Breast epithelium (tissue), 4 donors: ENCODE measurements around the gene MICU2. TPM values are rescaled to one million over a fixed set of nuclear protein-coding genes. Genes with fewer than 3 reads are reported as not detected.

Experiments used
- DNase-seq, 2 donors: peaks; one replicate each; pipeline ENCODE4 v3.0.0-alpha.2; 2019; ENCODE audit warnings: low spot score in 2 of 2
- H3K27ac ChIP-seq, 2 donors: fragments of 200-600 bp; sonication (generic) in 1 of 2; one replicate each; pipeline ENCODE4 v1.5.1; 2016 to 2019; ENCODE audit warnings: mild to moderate bottlenecking in 1 of 2
- H3K27me3 ChIP-seq, 2 donors: fragments of 200-600 bp; sonication (generic) in 1 of 2; one replicate each; pipeline versions ENCODE4 v1.5.1 to v1.6.0; 2017 to 2019; ENCODE audit warnings: control low read depth in 1 of 2, mild to moderate bottlenecking in 1 of 2
- H3K36me3 ChIP-seq: fragments of 200-600 bp; one replicate; pipeline ENCODE4 v1.5.1; 2019
- H3K4me1 ChIP-seq, 2 donors: fragments of 200-600 bp; sonication (generic); one replicate each; pipeline ENCODE4 v1.5.1; 2016 to 2019; ENCODE audit warnings: control low read depth in 1 of 2
- H3K4me3 ChIP-seq, 3 donors: fragments of 200-600 bp; sonication (generic); 1 replicate in 2 of 3; 2 replicates in 1 of 3; pipeline ENCODE4 v1.5.1; 2016 to 2019; ENCODE audit warnings: mild to moderate bottlenecking in 3 of 3, moderate library complexity in 2 of 3
- H3K9me3 ChIP-seq, 2 donors: fragments of 200-600 bp; sonication (generic) in 1 of 2; one replicate each; pipeline ENCODE4 v1.5.1; 2016 to 2019; ENCODE audit warnings: control low read depth in 1 of 2
- POLR2A ChIP-seq: fragments of 450-650 bp; IDR thresholded peaks from one replicate; pipeline ENCODE4 v1.6.1; 2016; ENCODE audit warnings: antibody characterized with exemption, mild to moderate bottlenecking, moderate library complexity
- POLR2AphosphoS5 ChIP-seq, 3 donors: sonication (generic); formaldehyde crosslinking; IDR thresholded peaks; one replicate each; pipeline ENCODE4 v1.6.1; 2017; ENCODE audit warnings: antibody characterized with exemption in 3 of 3
- intact Hi-C: fragments of 100-400 bp; cut with DNase I; formaldehyde crosslinking; loops from one replicate; pipeline ENCODE4 v1.15.1; 2023; ENCODE audit warnings: low total_unique reads
- total RNA-seq, 3 donors: library from RNA; depleted of rRNA; stranded (reverse); fragments of >200 nt; gene quantifications; one replicate each; pipeline ENCODE4 v1.1.0, GENCODE V29; 2016
- TF ChIP-seq, protein P1 (sequence below), 3 donors: fragments of 450-650 bp; IDR thresholded peaks; one replicate each; pipeline ENCODE4 v1.5.1; 2016 to 2017; ENCODE audit warnings: antibody characterized with exemption in 3 of 3, mild to moderate bottlenecking in 3 of 3, moderate library complexity in 3 of 3

Gene MICU2
- total RNA-seq, 3 donors from 2014 or later: 54.1 to 90.9 (median 73.7) TPM

DNA sequence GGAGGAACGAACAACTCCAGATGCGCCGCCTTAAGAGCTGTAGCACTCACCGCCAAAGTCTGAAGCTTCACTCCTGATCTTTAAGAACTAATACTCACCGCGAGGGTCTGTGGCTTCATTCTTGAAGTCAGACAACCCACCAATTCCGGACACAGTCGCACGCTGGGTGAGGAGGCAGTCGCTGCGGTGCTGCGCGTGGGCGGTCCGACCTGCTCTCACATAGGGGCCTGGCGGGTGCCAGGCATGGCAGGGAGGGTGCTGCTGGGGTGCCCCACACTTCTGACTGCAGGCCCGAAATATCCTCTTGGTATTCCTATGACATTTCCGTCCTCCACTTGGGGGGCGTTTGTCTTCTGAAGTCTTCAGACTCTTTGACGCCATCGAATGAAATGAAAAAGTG lies 7.4 kb upstream of the MICU2 start:
- Histone ChIP-seq H3K4me3 (no peak overlapping the region), H3K27me3 (peaks cover 0 to 6% of the 10 kb centered on the region in 2 donors), H3K36me3 (no peaks in the 10 kb centered on the region), H3K4me1 (no peaks in the 10 kb centered on the region), H3K27ac (no peak overlapping the region), H3K9me3 (no peaks in the 10 kb centered on the region)
- intact Hi-C loops: no loop called here
- no peak for DNase-seq
- TF ChIP-seq POLR2A (no peak), POLR2AphosphoS5 (IDR thresholded peaks at IDR 0.05) (no peak)
- TF ChIP-seq, protein P1, sequence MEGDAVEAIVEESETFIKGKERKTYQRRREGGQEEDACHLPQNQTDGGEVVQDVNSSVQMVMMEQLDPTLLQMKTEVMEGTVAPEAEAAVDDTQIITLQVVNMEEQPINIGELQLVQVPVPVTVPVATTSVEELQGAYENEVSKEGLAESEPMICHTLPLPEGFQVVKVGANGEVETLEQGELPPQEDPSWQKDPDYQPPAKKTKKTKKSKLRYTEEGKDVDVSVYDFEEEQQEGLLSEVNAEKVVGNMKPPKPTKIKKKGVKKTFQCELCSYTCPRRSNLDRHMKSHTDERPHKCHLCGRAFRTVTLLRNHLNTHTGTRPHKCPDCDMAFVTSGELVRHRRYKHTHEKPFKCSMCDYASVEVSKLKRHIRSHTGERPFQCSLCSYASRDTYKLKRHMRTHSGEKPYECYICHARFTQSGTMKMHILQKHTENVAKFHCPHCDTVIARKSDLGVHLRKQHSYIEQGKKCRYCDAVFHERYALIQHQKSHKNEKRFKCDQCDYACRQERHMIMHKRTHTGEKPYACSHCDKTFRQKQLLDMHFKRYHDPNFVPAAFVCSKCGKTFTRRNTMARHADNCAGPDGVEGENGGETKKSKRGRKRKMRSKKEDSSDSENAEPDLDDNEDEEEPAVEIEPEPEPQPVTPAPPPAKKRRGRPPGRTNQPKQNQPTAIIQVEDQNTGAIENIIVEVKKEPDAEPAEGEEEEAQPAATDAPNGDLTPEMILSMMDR (IDR thresholded peaks at IDR 0.05): no peak

DNA sequence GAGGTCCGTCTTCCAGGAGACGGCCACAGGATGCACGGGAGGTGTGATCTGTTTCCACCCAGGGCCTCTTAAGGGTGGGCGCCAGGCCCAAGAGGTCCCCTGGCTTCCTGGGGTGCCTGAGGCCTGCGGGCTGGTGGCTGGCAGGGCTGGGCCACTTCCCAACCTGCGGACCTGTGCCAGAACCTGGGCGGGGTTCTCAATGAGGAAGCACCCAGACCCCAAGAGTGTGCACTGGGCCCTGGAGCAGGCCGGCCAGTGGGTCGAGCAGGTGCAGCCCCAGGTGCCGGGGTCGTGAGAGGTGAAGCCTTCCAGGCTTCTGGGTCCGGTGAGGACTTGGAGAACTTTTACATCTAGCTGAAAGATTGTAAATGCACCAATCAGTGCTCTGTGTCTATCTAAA lies 6.7 kb upstream of the MICU2 start:
- no peak overlapping the region for H3K27ac ChIP-seq
- H3K4me1 ChIP-seq: no peaks in the 10 kb centered on the region
- DNase-seq: no peak
- no peaks in the 10 kb centered on the region for H3K36me3 ChIP-seq
- H3K4me3 ChIP-seq: no peak overlapping the region
- TF ChIP-seq POLR2A: no peak
- TF ChIP-seq, protein P1 (IDR thresholded peaks at IDR 0.05): no peak
- TF ChIP-seq POLR2AphosphoS5 (IDR thresholded peaks at IDR 0.05): no peak
- no peaks in the 10 kb centered on the region for H3K9me3 ChIP-seq
- intact Hi-C loops: no loop called here
- peaks cover 0 to 6% of the 10 kb centered on the region in 2 donors for H3K27me3 ChIP-seq

DNA sequence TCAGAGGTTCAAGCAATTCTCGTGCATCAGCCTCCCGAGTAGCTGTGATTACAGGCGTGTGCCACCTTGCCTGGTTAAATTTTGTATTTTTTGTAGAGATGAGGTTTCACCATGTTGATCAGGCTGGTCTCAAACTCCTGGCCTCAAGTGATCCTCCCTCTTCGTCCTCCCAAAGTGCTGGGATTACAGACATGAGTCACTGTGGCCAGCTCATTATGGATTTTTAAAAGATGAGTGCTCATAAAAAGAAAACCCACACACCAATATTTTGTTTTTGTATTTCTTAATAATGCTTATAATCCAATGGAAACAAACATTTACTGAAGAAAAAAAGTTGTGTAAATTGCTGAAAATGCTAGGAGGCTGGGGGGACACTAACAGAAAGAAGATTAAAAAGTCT lies 5.0 kb upstream of the MICU2 start:
- no peak for DNase-seq
- no peaks in the 10 kb centered on the region for H3K4me1 ChIP-seq
- peaks cover 0 to 6% of the 10 kb centered on the region in 2 donors for H3K27me3 ChIP-seq
- no peaks in the 10 kb centered on the region for H3K9me3 ChIP-seq
- no peak overlapping the region for H3K4me3 ChIP-seq
- intact Hi-C loops: no loop called here
- H3K36me3 ChIP-seq: no peaks in the 10 kb centered on the region
- TF ChIP-seq, protein P1 (IDR thresholded peaks at IDR 0.05): no peak
- TF ChIP-seq POLR2A (no peak), POLR2AphosphoS5 (IDR thresholded peaks at IDR 0.05) (no peak)
- no peak overlapping the region for H3K27ac ChIP-seq

DNA sequence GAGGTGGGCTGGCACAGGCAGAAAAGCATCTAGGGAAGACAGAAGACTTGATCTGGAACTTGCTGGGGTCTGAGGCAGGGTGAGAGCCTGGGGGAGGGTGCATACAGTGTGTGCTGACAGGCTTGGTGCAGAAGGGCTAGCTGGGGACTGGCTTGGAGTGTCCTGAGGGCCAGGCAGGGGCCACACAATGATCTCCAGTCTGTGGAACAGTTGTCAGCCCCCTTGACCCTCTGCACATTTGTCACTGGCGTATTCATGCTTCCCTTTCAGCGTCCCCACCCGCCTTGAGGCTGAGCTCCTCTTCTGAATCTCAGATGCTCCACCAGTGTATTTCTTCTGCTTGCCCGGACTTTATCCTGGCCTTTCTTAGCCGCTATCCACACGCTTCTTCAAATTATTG lies 2.8 kb upstream of the MICU2 start:
- no peak overlapping the region for H3K4me3 ChIP-seq
- intact Hi-C loops: loop anchor here (1.0 kb wide), 1 partner anchor 17 kb away; no protein-coding TSS in a partner anchor
- H3K9me3 ChIP-seq: no peaks in the 10 kb centered on the region
- no peak overlapping the region for H3K27ac ChIP-seq
- no peaks in the 10 kb centered on the region for H3K4me1 ChIP-seq
- TF ChIP-seq POLR2A (no peak), POLR2AphosphoS5 (IDR thresholded peaks at IDR 0.05) (no peak)
- TF ChIP-seq, protein P1 (IDR thresholded peaks at IDR 0.05): no peak
- H3K27me3 ChIP-seq: peaks cover 0 to 6% of the 10 kb centered on the region in 2 donors
- DNase-seq: no peak
- no peaks in the 10 kb centered on the region for H3K36me3 ChIP-seq

DNA sequence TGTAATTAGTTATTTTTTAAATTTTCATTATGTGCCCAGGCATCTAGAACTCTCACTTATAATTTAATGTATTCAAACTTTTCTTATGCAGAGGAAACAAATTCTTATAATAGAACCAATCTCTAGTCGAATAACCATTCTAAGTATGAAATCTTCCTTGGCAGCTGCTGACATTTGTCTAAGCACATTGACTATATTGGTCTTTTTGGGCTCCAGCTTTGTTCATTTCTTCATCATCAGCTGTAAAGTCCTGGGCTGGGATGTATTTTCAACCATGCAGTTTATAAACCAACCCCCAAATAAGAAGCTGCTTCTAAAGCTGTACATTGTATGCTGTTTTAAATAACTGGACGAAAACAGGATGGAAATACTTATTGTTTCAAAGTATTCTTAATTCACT lies 2.3 kb upstream of the MICU2 start:
- H3K9me3 ChIP-seq: no peaks in the 10 kb centered on the region
- H3K27me3 ChIP-seq: peaks cover 0 to 6% of the 10 kb centered on the region in 2 donors
- DNase-seq: no peak
- H3K36me3 ChIP-seq: no peaks in the 10 kb centered on the region
- no peak overlapping the region for H3K27ac ChIP-seq
- intact Hi-C loops: loop anchor here (1.0 kb wide), 1 partner anchor 17 kb away; no protein-coding TSS in a partner anchor
- TF ChIP-seq, protein P1 (IDR thresholded peaks at IDR 0.05): no peak
- TF ChIP-seq POLR2A: no peak
- no peak for TF ChIP-seq POLR2AphosphoS5 (IDR thresholded peaks at IDR 0.05)
- no peak overlapping the region for H3K4me3 ChIP-seq
- no peaks in the 10 kb centered on the region for H3K4me1 ChIP-seq
